AG04449 (cell line): ENCODE data around the gene RBPJL.

Experiments
- CTCF ChIA-PET: fragments of 350-600 bp; formaldehyde crosslinking; extraction: SDS; loops from one replicate; lab custom pipeline; 2021; ENCODE audit warnings: antibody characterized with exemption; lab: Yijun Ruan, JAX
- POLR2A ChIA-PET: fragments of 400-600, 350-600 bp; formaldehyde crosslinking; extraction: SDS; loops from one replicate; lab custom pipeline; 2020; ENCODE audit warnings: antibody characterized with exemption, inconsistent platforms; lab: Yijun Ruan, JAX
- DNase-seq: peaks from one replicate; pipeline ENCODE4 v3.0.0-alpha.2; 2010; ENCODE audit warnings: low read depth, low spot score
- H3K4me3 ChIP-seq: 2 replicates; pipeline ENCODE4 v1.5.1; 2011; ENCODE audit warnings: low read depth, mild to moderate bottlenecking, control low read depth, low read length
- CTCF ChIP-seq: IDR thresholded peaks from one replicate; pipeline ENCODE4 v1.5.1; 2011; ENCODE audit warnings: mild to moderate bottlenecking, moderate library complexity, low read length, control low read depth, inconsistent platforms; ENCODE audit not compliant: insufficient read depth; ENCODE audit errors: missing control alignments

The RBPJL gene

GRCh38 chr20:45339799-45340198 is 33.2 kb downstream of the RBPJL start:
- CTCF ChIA-PET: interaction anchor here (1.2 to 3.0 kb wide), 4 partner anchors 19 to 97 kb away, joined by 4 to 15 read pairs (median 5); partner anchors contain the start of gene SYS1
- POLR2A ChIA-PET: interaction anchor here (3.8 kb wide), 1 partner anchor 8 kb away, joined by 91 read pairs; the partner anchor contains the start of gene SDC4
- H3K4me3 ChIP-seq: no peak overlapping the region
- DNase-seq: no peak
- no peak for TF ChIP-seq CTCF

GRCh38 chr20:45340236-45340847 is 33.7 kb downstream of the RBPJL start:
- POLR2A ChIA-PET: no interaction called here
- CTCF ChIA-PET: interaction anchor here (1.2 to 3.0 kb wide), 5 partner anchors 19 to 96 kb away, joined by 4 to 19 read pairs (median 9); partner anchors contain the start of gene SYS1
- no peak for TF ChIP-seq CTCF
- no peak overlapping the region for H3K4me3 ChIP-seq
- no peak for DNase-seq

GRCh38 chr20:45340951-45341350 is 34.3 kb downstream of the RBPJL start:
- CTCF ChIA-PET: interaction anchor here (0.8 to 3.0 kb wide), 5 partner anchors 14 to 95 kb away, joined by 3 to 19 read pairs (median 9); partner anchors contain the start of gene SYS1
- no peak overlapping the region for H3K4me3 ChIP-seq
- no peak for TF ChIP-seq CTCF
- POLR2A ChIA-PET: interaction anchor here (1.2 kb wide), 1 partner anchor 17 kb away, joined by 5 read pairs; no protein-coding TSS in a partner anchor
- DNase-seq: no peak

- ChIA-PET POLR2A (interaction anchor here (1.2 kb wide), 2 partner anchors 16 to 18 kb away, joined by 4 to 5 read pairs; no protein-coding TSS in a partner anchor), CTCF (interaction anchor here (0.8 to 3.0 kb wide), 5 partner anchors 13 to 94 kb away, joined by 3 to 19 read pairs (median 9); partner anchors contain the start of gene SYS1)
- DNase-seq: no peak
- H3K4me3 ChIP-seq: peak overlapping the region; percentile 35
- no peak for TF ChIP-seq CTCF
Measured at GRCh38 chr20:45341579-45341938, 34.9 kb downstream of the RBPJL start.

GRCh38 chr20:45341939-45342854 is 35.6 kb downstream of the RBPJL start:
- no peak for DNase-seq
- ChIA-PET POLR2A (interaction anchor here (0.5 to 1.2 kb wide), 4 partner anchors 16 to 1884 kb away, joined by 3 to 5 read pairs (median 4); no protein-coding TSS in a partner anchor), CTCF (interaction anchor here (0.8 to 3.0 kb wide), 4 partner anchors 20 to 94 kb away, joined by 3 to 19 read pairs (median 12); partner anchors contain the start of gene SYS1)
- TF ChIP-seq CTCF: no peak
- peak overlapping the region; percentile 35 for H3K4me3 ChIP-seq
